IMR-90 (cell line): ENCODE results near the gene MIPEP. TPM values are rescaled to one million over a fixed set of nuclear protein-coding genes. Genes with fewer than 3 reads are reported as not detected.

Experiments
- ATAC-seq: fragments of 200-7000 bp; cut with Tn5 transposase; 2 replicates; pipeline ENCODE4 v1.9.1; 2020; ENCODE audit warnings: low read depth, mild to moderate bottlenecking, moderate library complexity
- BruUV-seq: library from RNA; stranded (reverse); fragments of 400-500 nt; replicated peaks from 2 replicates; lab custom pipeline; 2021; lab: Mats Ljungman, UMichigan
- CTCF ChIA-PET: fragments of 300-600 bp; formaldehyde crosslinking; extraction: SDS; loops from one replicate; lab custom pipeline; 2021; ENCODE audit warnings: antibody characterized with exemption; lab: Yijun Ruan, JAX
- POLR2A ChIA-PET: fragments of 300-600 bp; sonication (Branson Sonifier 250); formaldehyde crosslinking; loops from one replicate; lab custom pipeline; 2022; ENCODE audit warnings: antibody characterized with exemption; ENCODE audit not compliant: unreplicated experiment; lab: Charles Lee
- DNase-seq: peaks from one replicate; pipeline ENCODE4 v3.0.0; 2013
- H2AFZ ChIP-seq: replicated peaks from 2 replicates; pipeline ENCODE3; 2013; ENCODE audit warnings: low read length, mild to moderate bottlenecking; ENCODE audit not compliant: poor library complexity
- H2AK5ac ChIP-seq: 2 replicates; pipeline ENCODE4 v1.6.1; 2013; ENCODE audit warnings: low read depth, low read length, inconsistent platforms
- H2AK9ac ChIP-seq: replicated peaks from 2 replicates; pipeline ENCODE3; 2013; ENCODE audit warnings: mild to moderate bottlenecking, low read depth, low read length, moderate library complexity; ENCODE audit not compliant: poor library complexity
- H2BK120ac ChIP-seq: 2 replicates; pipeline ENCODE4 v1.6.1; 2013; ENCODE audit warnings: low read depth, low read length, inconsistent platforms
- H2BK15ac ChIP-seq: 3 replicates; pipeline ENCODE4 v1.6.1; 2013; ENCODE audit warnings: low read depth, low read length, inconsistent platforms
- H2BK20ac ChIP-seq: 2 replicates; pipeline ENCODE4 v1.6.1; 2013; ENCODE audit warnings: low read depth, mild to moderate bottlenecking, inconsistent platforms, low read length, moderate library complexity
- H2BK5ac ChIP-seq: 2 replicates; pipeline ENCODE4 v1.6.1; 2013; ENCODE audit warnings: mild to moderate bottlenecking, low read depth, low read length, inconsistent platforms; ENCODE audit not compliant: poor library complexity, severe bottlenecking
- H3K14ac ChIP-seq: replicated peaks from 2 replicates; pipeline ENCODE4 v1.6.1; 2013; ENCODE audit warnings: low read depth, low read length, inconsistent platforms
- H3K18ac ChIP-seq: 2 replicates; pipeline ENCODE4 v1.6.1; 2013; ENCODE audit warnings: low read depth, low read length, control low read depth
- H3K23ac ChIP-seq: 2 replicates; pipeline ENCODE4 v1.6.1; 2013; ENCODE audit warnings: low read depth, low read length, inconsistent platforms
- H3K27ac ChIP-seq: 2 replicates; pipeline ENCODE4 v1.5.1; 2013; ENCODE audit warnings: mild to moderate bottlenecking, control low read depth, low read length; ENCODE audit not compliant: insufficient read depth
- H3K27me3 ChIP-seq: 2 replicates; pipeline ENCODE4 v1.6.1; 2013; ENCODE audit warnings: low read length; ENCODE audit not compliant: control insufficient read depth, insufficient read depth
- H3K36me3 ChIP-seq: 2 replicates; pipeline ENCODE4 v1.6.1; 2013; ENCODE audit warnings: low read length, mixed read lengths; ENCODE audit not compliant: control insufficient read depth, insufficient read depth
- H3K4ac ChIP-seq: 2 replicates; pipeline ENCODE4 v1.6.1; 2013; ENCODE audit warnings: low read depth, low read length, inconsistent platforms
- H3K4me1 ChIP-seq: 2 replicates; pipeline ENCODE4 v1.6.1; 2013; ENCODE audit warnings: low read length, mixed read lengths; ENCODE audit not compliant: control insufficient read depth, insufficient read depth
- H3K4me2 ChIP-seq: 2 replicates; pipeline ENCODE4 v1.6.1; 2013; ENCODE audit warnings: low read depth, mild to moderate bottlenecking, control low read depth, low read length, moderate library complexity
- H3K4me3 ChIP-seq: 2 replicates; pipeline ENCODE4 v1.5.1; 2013; ENCODE audit warnings: low read depth, mild to moderate bottlenecking, control low read depth, low read length, moderate library complexity; ENCODE audit not compliant: insufficient read depth
- H3K56ac ChIP-seq: 2 replicates; pipeline ENCODE4 v1.6.1; 2013; ENCODE audit warnings: low read length, inconsistent platforms; ENCODE audit not compliant: insufficient read depth; ENCODE audit errors: extremely low read depth
- H3K79me1 ChIP-seq, 2 experiments: 2 replicates each; pipeline ENCODE4 v1.6.1; 2013; ENCODE audit warnings: low read length in 2 of 2, inconsistent platforms in 1 of 2, low read depth in 1 of 2
- H3K9ac ChIP-seq: 2 replicates; pipeline ENCODE4 v1.6.1; 2013; ENCODE audit warnings: low read depth, low read length, control low read depth
- H3K9me1 ChIP-seq: 2 replicates; pipeline ENCODE4 v1.6.1; 2013; ENCODE audit warnings: low read length, inconsistent platforms; ENCODE audit not compliant: insufficient read depth
- H3K9me3 ChIP-seq: 2 replicates; pipeline ENCODE4 v1.6.1; 2013; ENCODE audit warnings: low read length; ENCODE audit not compliant: control insufficient read depth, insufficient read depth
- H4K20me1 ChIP-seq: 2 replicates; pipeline ENCODE4 v1.6.1; 2013; ENCODE audit warnings: low read length, inconsistent platforms; ENCODE audit not compliant: insufficient read depth
- H4K5ac ChIP-seq: 2 replicates; pipeline ENCODE4 v1.6.1; 2013; ENCODE audit warnings: mild to moderate bottlenecking, low read depth, low read length, control low read depth
- H4K8ac ChIP-seq, 2 experiments: 2 replicates each; pipeline ENCODE4 v1.6.1; 2013; ENCODE audit warnings: low read depth in 2 of 2, low read length in 2 of 2, control low read depth in 1 of 2, inconsistent platforms in 1 of 2
- H4K91ac ChIP-seq: 2 replicates; pipeline ENCODE4 v1.6.1; 2013; ENCODE audit warnings: low read depth, low read length, inconsistent platforms; ENCODE audit not compliant: insufficient read depth
- CEBPB ChIP-seq: IDR thresholded peaks from 2 replicates; pipeline ENCODE4 v1.6.1; 2012; ENCODE audit warnings: low read depth, low read length, improper control_type of control experiment
- RFX5 ChIP-seq: IDR thresholded peaks from 2 replicates; pipeline ENCODE4 v1.8.0; 2012; ENCODE audit warnings: low read depth, mild to moderate bottlenecking, low read length, moderate library complexity
- WGBS, 2 experiments: methylation state at CpG; one replicate each; pipeline versions ENCODE4 v1.1.5 to v1.1.7; 2013; ENCODE audit warnings: missing lambda C conversion rate in 2 of 2; ENCODE audit not compliant: insufficient read length in 1 of 2; ENCODE audit errors: extremely low coverage in 2 of 2; 5-methylcytosine and 5-hydroxymethylcytosine counted together
- dilution Hi-C: fragments of 300-500 bp; cut with HindIII; formaldehyde crosslinking; loops from one replicate; pipeline ENCODE4 v1.14.3; 2018; ENCODE audit warnings: low sequenced_read_pairs; ENCODE audit not compliant: unreplicated experiment
- in situ Hi-C: fragments of 300-500 bp; cut with MboI; formaldehyde crosslinking; loops from 3 replicates; pipeline ENCODE4 v1.14.3; 2019; ENCODE audit warnings: low sequenced_read_pairs, inconsistent platforms, mixed read lengths
- intact Hi-C: fragments of 100-400 bp; cut with micrococcal nuclease; formaldehyde crosslinking; loops from 2 replicates; pipeline ENCODE4 v1.10.0; 2022
- polyA plus RNA-seq, 3 experiments: library from polyadenylated mRNA; depleted of rRNA; stranded (reverse); fragments of >200 nt; gene quantifications; 2 replicates each; pipeline ENCODE4 v1.2.3, GENCODE V29; 2012; ENCODE audit warnings: low replicate concordance in 1 of 3
- total RNA-seq: library from RNA; depleted of rRNA; stranded (reverse); fragments of >200 nt; gene quantifications from 2 replicates; pipeline ENCODE4 v1.2.3, GENCODE V29; 2012

Gene MIPEP
- total and polyA plus RNA-seq, 2 of the 4 experiments (the other 2 are of a cell fraction), result 15.0 to 21.5 TPM

GRCh38 chr13:23686948-23687347 lies 202.3 kb downstream of the MIPEP start:
- H4K20me1 ChIP-seq, result no peaks in the 10 kb centered on the region
- no peaks in the 10 kb centered on the region for H3K9me3 ChIP-seq
- no peaks in the 10 kb centered on the region for H3K36me3 ChIP-seq
- H3K4me2 ChIP-seq, result no peak overlapping the region
- CTCF ChIA-PET, result interaction anchor here (1.1 to 1.4 kb wide), 2 partner anchors 116 to 202 kb away, joined by 3 read pairs; partner anchors contain the start of gene MIPEP
- in situ Hi-C loops (no loop called here), dilution Hi-C loops (no loop called here), intact Hi-C loops (loop anchor here (10.0 kb wide), 1 partner anchor 312 kb away; no protein-coding TSS in a partner anchor)
- H3K4me1 ChIP-seq, result peaks cover 12% of the 10 kb centered on the region
- no peak overlapping the region for H2AK9ac ChIP-seq
- H2BK20ac ChIP-seq, result peak overlapping the region; percentile 35; the same call in 1 of the 2 replicates
- no peak overlapping the region for H2BK15ac ChIP-seq
- H4K91ac ChIP-seq, result no peak overlapping the region
- DNase-seq (no peak), ATAC-seq (no peak; the same call in 1 of the 2 replicates)
- H2BK5ac ChIP-seq, result peak overlapping the region; percentile 47
- peak; percentile 50 for TF ChIP-seq CEBPB
- TF ChIP-seq RFX5, result no peak
- H3K27me3 ChIP-seq, result no peaks in the 10 kb centered on the region
- peak overlapping the region; percentile 80; the same call in 1 of the 2 replicates for H3K18ac ChIP-seq
- H3K23ac ChIP-seq, result no peak overlapping the region
- peak overlapping the region; percentile 53; the same call in 1 of the 2 replicates for H2BK120ac ChIP-seq
- BruUV-seq, result no TSS peak
- POLR2A ChIA-PET, result no interaction called here
- WGBS, 2 experiments, result 100% methylated on average over 1 of the region's 3 CpGs; no CpG with 5 or more reads in 1 of the 2 experiments
- H3K14ac ChIP-seq, result 0 out of 2 replicates have a peak overlapping the region, but pooled peaks have one; percentile 9
- no peak overlapping the region for H3K4me3 ChIP-seq
- no peak overlapping the region for H2AK5ac ChIP-seq
- H3K27ac ChIP-seq, result no peak overlapping the region
- no peak overlapping the region for H3K9ac ChIP-seq
- no peak overlapping the region for H4K8ac ChIP-seq
- H3K79me1 ChIP-seq, result no peaks in the 10 kb centered on the region
- H3K56ac ChIP-seq, result no peak overlapping the region
- H3K9me1 ChIP-seq, result no peaks in the 10 kb centered on the region; the same call in 1 of the 2 replicates
- no peak overlapping the region for H3K4ac ChIP-seq
- H2AFZ ChIP-seq, result no peak overlapping the region
- H4K5ac ChIP-seq, result no peak overlapping the region
